HCT116 (cell line): ENCODE data around the gene ATP13A2.

Experiments used
- CTCF ChIP-seq, 3 experiments: fragments of 200-600 bp in 1 of 3; sonication (generic) in 1 of 3; IDR thresholded peaks in 2 of 3; conservative IDR thresholded peaks in 1 of 3; 2 replicates each; pipeline ENCODE4 v1.5.1; 2012 to 2017; ENCODE audit warnings: low read depth in 2 of 3, low read length in 2 of 3, antibody characterized with exemption in 1 of 3, borderline replicate concordance in 1 of 3, control low read depth in 1 of 3, mild to moderate bottlenecking in 1 of 3, mixed read lengths in 1 of 3, mixed run types in 1 of 3, moderate library complexity in 1 of 3; ENCODE audit not compliant: insufficient read depth in 1 of 3
- EGR1 ChIP-seq: IDR thresholded peaks from 2 replicates; pipeline ENCODE4 v1.6.1; 2012; ENCODE audit warnings: low read depth
- EZH2 ChIP-seq: fragments of 200-600 bp; sonication (generic); IDR thresholded peaks from 2 replicates; pipeline ENCODE4 v1.6.1; 2017; ENCODE audit warnings: antibody characterized with exemption, mixed run types
- POLR2A ChIP-seq: IDR thresholded peaks from 2 replicates; pipeline ENCODE4 v1.7.0; 2011; ENCODE audit warnings: borderline replicate concordance; ENCODE audit not compliant: insufficient read depth, insufficient read length; ENCODE audit errors: extremely low read depth
- REST ChIP-seq: IDR thresholded peaks from 2 replicates; pipeline ENCODE4 v1.6.1; 2012; ENCODE audit warnings: low read depth
- YY1 ChIP-seq: IDR thresholded peaks from 2 replicates; pipeline ENCODE4 v1.6.1; 2011; ENCODE audit warnings: low read length, low read depth, moderate library complexity, mild to moderate bottlenecking; ENCODE audit not compliant: insufficient replicate concordance; ENCODE audit errors: extremely low read depth

- TF ChIP-seq EZH2 (no peak), CTCF (IDR thresholded peaks at IDR 0.05 in 2 of 3, conservative IDR thresholded peaks at IDR 0.05 in 1 of 3; ENCODE audit: borderline replicate concordance in 1 of 3, insufficient read depth in 1 of 3, low read depth in 2 of 3, low read length in 2 of 3) (no peak), EGR1 (no peak), REST (no peak), POLR2A (no peak), YY1 (no peak)
These were observed 44.1 kb upstream of the ATP13A2 start for GRCh38 chr1:17055801-17056200.
